ENCODE measurements around the gene CPSF3.
A peak's percentile ranks its signal among the peaks of the same experiment; 100 is the strongest.
"Not testable (repeated sequence)": the region's sequence is repeated elsewhere in the genome, so short reads cannot be mapped to it uniquely, and the experiment has no call there.

Gene CPSF3

DNA sequence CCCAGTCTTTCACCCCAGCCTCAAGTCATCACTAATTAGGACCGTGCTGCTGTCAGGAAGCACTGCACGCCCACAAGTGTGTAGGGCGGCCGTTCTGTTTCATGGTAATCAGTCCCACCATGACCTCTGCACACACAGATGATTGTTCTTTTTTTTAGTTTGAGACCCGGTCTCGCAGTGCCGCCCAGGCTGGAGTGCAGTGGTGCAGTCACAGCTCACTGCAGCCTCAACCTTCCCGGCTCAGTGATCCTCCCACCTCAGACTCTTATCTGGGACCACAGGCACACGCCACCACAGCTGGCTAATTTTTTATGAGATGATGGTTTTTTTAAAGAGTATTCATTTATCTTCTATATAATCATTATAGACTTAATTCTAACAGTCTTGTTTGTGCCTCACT, 49.1 kb downstream of the CPSF3 start:
- DNase-seq = no peak

GRCh38 chr2:9473308-9473984, 50.0 kb downstream of the CPSF3 start:
- DNase-seq = no peak

- no peak for DNase-seq
Observed at GRCh38 chr2:9473985-9474360, 50.5 kb downstream of the CPSF3 start.

DNA sequence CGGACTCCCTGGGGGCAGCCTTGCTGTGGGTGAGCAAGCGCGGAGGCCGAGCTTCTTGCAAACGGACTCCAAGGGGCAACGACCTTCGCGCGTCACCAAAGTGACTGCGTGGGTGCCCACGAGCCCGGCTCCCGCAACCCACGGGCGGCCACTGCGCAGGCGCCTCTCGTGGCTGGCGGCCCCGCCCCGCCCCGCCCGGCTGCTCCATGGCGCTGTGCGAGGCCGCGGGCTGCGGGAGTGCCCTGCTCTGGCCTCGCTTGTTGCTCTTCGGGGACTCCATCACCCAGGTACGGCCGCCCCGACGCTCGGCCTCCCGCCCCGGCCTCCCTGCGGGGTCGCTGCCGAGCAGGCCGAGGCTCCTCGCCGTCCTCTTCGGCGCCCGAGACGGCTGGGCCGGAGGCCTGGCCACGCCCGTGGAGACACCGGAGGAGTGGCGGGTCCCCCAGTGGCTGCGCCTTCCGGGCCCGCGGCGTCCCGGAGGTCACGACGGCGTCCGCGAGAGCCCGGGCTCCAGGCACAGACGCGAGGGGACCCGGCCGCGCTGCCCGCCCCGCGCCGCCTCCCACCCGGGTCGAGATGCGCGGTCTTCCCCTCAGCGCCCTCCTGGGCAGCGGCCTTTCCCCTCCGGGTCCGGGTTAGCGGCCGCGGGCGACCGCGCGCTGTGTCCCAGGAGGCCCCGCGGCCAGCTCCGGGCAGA, 51.1 kb downstream of the CPSF3 start, which contains the start of gene IAH1:
Gene IAH1 (plus strand): TSS at position 191 of the 697 bp plus-strand sequence. CDS start 16 bp downstream, at position 207.
- peak; percentile 50 for DNase-seq

GRCh38 chr2:9477914-9478313, 54.5 kb downstream of the CPSF3 start:
- DNase-seq = no peak

GRCh38 chr2:9478526-9478925, 55.1 kb downstream of the CPSF3 start:
- DNase-seq = no peak

DNA sequence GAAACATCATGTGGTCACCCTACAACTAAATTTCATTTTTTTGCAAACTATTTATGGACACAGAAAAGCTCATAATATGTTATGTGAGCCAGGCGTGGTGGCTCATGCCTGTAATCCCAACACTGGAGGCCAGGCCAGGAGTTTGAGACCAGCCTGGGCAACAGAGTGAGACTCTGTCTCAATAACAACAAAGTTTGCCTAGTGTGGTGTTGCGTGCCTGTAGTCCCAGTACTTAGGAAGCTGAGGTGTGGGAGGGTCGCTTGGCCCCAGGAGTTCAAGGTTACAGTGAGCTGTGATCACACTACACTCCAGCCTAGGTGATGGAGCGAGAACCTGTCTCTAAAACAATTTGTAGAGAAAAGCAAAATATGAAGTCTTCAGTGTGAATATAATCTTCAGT, 56.7 kb downstream of the CPSF3 start:
- no peak for DNase-seq

GRCh38 chr2:9483107-9483506, 59.7 kb downstream of the CPSF3 start:
- no peak for DNase-seq

DNA sequence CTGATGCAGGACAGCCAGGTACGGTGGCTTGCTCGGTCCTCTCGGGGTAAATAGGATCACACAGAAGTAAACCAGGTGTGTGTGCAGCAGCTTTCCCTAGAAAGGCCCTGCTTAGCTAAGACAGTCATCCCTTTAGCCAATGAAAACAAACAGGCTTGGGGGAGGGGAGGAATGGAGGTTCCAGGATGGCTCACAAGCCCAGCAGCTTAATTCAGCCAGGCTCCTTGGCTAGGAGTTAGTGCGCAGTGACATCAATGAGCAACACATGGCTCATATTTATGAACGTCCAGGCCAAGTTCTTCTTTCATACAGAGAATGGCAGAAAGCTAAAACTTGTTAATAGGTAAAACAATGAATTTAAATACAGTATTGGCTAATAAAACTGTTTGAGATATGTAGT, 61.1 kb downstream of the CPSF3 start:
- no peak for DNase-seq

DNA sequence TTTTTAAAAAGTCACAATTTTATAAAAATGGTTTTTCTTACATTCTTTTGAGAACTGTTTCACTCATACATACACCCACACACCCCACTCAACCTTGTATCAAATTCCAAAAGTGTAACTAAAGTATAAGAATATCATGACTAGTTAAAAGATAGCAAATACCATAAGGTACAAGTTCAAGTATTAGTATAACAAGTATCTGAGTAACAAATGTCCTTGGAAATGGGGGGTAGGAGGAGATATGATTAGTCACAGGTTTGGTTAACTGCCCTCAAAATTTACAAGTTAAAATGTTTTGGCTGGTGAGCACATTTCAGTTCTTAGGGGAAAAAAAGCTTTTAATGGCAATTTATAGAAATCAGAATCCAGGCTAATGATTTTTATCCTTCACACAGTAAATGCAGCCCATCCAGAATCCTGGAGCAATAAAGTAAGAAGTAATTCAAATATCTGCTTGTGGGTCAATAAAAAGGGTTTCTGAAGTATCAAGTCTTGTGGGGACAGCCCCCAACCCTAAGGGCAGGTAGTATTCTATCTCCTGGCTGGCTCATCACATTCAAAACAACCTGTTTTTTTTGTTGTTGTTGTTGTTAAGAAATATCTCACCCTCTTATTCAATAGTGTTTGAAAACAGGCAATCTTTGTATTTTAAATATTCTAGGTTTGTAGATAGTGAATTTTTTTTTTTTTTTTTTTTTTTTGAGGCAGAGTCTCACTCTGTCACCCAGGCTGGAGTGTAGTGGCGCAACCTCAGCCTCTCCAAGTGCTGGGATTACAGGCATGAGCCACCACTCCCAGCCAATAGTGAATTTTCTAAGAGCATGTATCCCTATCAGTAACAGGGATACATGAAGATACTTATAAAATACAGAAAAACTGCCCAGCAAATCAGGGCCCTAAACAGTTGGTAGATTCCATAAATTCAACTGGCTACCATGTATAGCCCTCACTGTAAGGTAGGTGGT, 65.4 kb downstream of the CPSF3 start:
- no peak for DNase-seq

- DNase-seq = no peak
Observed at GRCh38 chr2:9490789-9491188, 67.3 kb downstream of the CPSF3 start.

DNA sequence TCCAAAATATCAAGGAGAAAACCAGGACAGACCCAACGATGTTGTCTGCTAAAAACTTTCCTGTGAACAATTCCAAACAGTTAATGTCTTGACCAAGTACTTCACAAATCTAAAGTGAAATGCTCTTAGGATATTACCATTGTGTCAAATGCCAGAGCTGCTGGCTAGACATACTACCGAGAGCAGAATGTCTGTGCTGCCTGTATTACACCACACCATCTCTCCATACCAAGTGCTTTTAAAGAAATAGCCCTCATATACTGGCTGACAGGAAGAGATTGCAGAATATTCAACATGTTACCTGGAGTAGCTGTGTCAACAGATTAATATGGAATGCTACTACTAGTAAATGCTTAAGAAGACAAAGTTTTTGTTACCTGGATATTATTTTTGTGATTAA, 69.5 kb downstream of the CPSF3 start:
- DNase-seq = no peak

DNA sequence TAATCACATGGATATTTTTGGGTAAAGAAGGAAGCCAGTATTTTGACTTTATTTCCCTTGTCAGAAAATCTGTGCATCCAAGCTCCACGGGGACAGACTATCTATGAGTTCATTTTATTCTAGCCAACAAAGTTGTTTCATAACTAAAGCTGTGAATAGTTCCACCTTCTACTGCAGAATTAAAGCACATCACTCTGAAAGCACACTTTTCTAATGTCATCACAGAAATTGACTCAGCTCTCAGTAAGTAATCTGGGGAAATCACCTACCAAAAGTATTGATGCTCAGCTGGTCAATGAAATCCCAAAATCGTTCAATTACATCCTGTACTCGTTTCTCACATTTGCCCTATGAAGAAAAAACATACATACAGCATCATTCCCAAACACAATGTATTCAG, 70.0 kb downstream of the CPSF3 start:
- DNase-seq = no peak

DNA sequence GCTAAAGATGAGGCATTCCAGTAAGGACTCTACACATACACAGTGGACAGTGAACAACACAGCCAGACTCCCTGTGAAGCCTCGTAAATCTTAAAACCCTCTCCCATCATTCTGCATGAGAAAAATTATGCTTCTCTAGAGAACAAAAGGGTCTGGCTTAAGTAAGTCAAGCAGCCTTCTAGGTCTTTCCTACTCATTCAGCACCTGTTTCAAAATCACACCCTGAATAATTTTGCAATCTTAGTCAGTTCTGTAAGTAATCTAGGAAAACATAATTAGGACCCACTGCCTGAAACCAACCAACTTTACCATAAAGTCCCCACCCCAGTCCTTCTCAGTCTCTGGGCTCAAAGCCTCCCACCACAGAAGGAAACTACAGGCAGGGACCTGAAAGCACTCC, 70.6 kb downstream of the CPSF3 start:
- no peak for DNase-seq

DNA sequence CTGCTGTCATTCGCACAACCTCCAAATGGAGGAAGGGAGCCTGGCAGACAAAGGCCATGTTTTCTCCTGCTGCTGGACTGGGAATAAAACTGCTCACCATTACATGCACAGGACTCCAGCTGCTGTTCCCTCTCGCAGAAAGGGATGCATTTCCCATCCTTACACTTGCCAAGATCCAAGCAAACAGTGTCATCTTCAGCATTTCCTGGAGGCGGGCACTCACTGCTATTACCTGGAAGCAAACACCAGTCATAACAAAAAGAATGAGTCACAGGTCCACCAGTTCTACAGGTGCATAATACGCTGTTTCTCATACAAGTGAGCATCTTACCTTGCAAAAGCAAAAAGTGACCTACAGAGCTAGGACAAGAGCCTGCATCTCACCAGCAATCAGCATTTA, 73.6 kb downstream of the CPSF3 start:
- no peak for DNase-seq

- DNase-seq = peak; percentile 15
Observed at GRCh38 chr2:9498210-9498609, 74.8 kb downstream of the CPSF3 start.

GRCh38 chr2:9508931-9509330, 85.5 kb downstream of the CPSF3 start:
- DNase-seq = no peak

DNA sequence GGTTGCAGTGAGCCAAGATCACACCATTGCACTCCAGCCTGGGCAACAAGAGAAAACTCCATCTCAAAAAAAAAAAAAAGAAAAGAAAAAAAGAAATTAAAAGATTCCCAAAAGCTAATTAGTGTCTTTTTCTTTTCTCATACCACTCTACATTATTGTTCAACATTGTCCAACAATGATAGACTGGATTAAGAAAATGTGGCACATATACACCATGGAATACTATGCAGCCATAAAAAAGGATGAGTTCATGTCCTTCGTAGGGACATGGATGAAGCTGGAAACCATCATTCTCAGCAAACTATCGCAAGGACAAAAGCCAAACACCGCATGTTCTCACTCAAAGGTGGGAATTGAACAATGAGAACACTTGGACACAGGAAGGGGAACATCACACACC, 90.5 kb downstream of the CPSF3 start:
- DNase-seq = not testable (repeated sequence)

GRCh38 chr2:9517118-9517782, 93.8 kb downstream of the CPSF3 start:
- DNase-seq = no peak

- DNase-seq = no peak
Observed at GRCh38 chr2:9518163-9518562, 94.7 kb downstream of the CPSF3 start.

DNA sequence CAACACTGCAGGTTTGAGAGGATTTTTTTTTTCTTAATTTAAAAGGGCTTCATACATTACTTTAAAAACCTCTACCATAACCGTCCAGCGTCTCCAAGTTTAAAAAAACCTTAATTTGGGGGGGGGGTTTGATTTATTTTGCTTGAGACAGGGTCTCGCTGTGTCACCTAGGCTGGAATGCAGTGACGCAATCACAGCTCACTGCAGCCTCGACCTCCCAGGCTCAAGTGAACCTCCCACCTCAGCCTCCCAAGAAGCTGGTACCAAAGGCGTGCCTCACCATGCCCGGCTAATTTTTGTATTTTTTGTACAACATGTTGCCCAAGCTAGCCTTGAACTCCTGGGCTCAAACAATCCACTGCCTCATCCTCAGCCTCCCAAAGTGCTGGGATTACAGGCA, 95.3 kb downstream of the CPSF3 start:
- DNase-seq = no peak

DNA sequence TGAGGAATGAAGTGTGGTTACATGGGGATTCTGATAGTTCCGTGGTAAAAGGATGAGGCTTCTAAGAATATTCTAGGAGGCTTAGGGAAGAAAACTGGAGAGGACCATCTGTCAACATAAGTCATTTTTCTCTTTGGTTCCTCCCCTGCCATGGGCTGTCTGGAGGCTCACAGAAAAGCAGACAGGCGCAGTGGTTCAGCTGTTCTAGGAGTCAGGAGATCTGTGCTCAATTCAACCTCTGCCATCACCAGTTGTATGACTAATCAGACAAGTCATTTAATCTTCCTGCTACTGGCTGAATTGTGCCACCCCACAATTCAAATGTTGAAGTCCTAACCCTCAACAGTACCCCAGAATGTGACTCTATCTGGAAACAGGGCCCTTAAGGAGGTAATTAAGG, 95.8 kb downstream of the CPSF3 start:
- DNase-seq = no peak

Measured in kidney glomerular epithelial cell (primary cell).